K562 (cell line): Measurements from ENCODE around the gene EIF2S2. TPM values are rescaled to one million over a fixed set of nuclear protein-coding genes. Genes with fewer than 3 reads are reported as not detected.

Source experiments
- ATAC-seq: fragments of 200-7000 bp; cut with Tn5 transposase; 3 replicates; pipeline ENCODE4 v1.9.1; 2020; ENCODE audit warnings: moderate library complexity
- BruUV-seq: library from RNA; stranded (reverse); fragments of 400-500 nt; replicated peaks from 2 replicates; lab custom pipeline; 2021; lab: Mats Ljungman, UMichigan
- CTCF ChIA-PET: fragments of 300-600 bp; formaldehyde crosslinking; extraction: SDS; loops from one replicate; lab custom pipeline; 2021; ENCODE audit warnings: low intra/inter-chr PET ratio; lab: Yijun Ruan, JAX
- POLR2A ChIA-PET: fragments of 300-600, 350-650 bp; sonication (Branson Sonifier 250); formaldehyde crosslinking; extraction: SDS; loops from one replicate; lab custom pipeline; 2021; ENCODE audit warnings: antibody characterized with exemption, inconsistent platforms; lab: Yijun Ruan, JAX
- DNase-seq, 4 experiments: peaks; one replicate each; pipeline versions ENCODE4 v3.0.0 to v3.0.0-alpha.2; 2011 to 2018; ENCODE audit warnings: low spot score in 3 of 4, mixed read lengths in 3 of 4; ENCODE audit errors: extremely low read depth in 1 of 4
- FAIRE-seq: peaks from 2 replicates; lab custom pipeline; 2011; peaks lifted over from hg19 to GRCh38; lab: Jason Lieb, UNC
- H2AFZ ChIP-seq: 2 replicates; pipeline ENCODE4 v1.6.0; 2011; ENCODE audit warnings: low read depth, low read length, control low read depth, inconsistent platforms
- H3K27ac ChIP-seq: fragments of 200-600 bp; 3 replicates; pipeline ENCODE4 v1.8.0; 2011; ENCODE audit warnings: low read depth, mild to moderate bottlenecking, control low read depth, inconsistent platforms, low read length, moderate library complexity, mixed read lengths; ENCODE audit errors: extremely low read depth
- H3K27me3 ChIP-seq, 2 experiments: fragments of 300-600 bp in 1 of 2; 2 replicates in 1 of 2; 3 replicates in 1 of 2; pipeline versions ENCODE4 v1.6.0 to v1.8.0; 2011; ENCODE audit warnings: inconsistent platforms in 2 of 2, low read length in 2 of 2, mild to moderate bottlenecking in 1 of 2, mixed read lengths in 1 of 2, moderate library complexity in 1 of 2; ENCODE audit not compliant: control insufficient read depth in 2 of 2, insufficient read depth in 2 of 2
- H3K36me3 ChIP-seq: fragments of 300-600 bp; 3 replicates; pipeline ENCODE4 v1.8.0; 2011; ENCODE audit warnings: mild to moderate bottlenecking, low read length, inconsistent platforms; ENCODE audit not compliant: control insufficient read depth, insufficient read depth
- H3K4me1 ChIP-seq, 2 experiments: fragments of 200-600 bp in 1 of 2; replicated peaks in 1 of 2; 2 replicates in 1 of 2; 3 replicates in 1 of 2; pipeline versions ENCODE4 v1.5.1 to v1.8.0; 2011; ENCODE audit warnings: inconsistent platforms in 2 of 2, low read length in 2 of 2, mild to moderate bottlenecking in 1 of 2, mixed read lengths in 1 of 2, moderate library complexity in 1 of 2; ENCODE audit not compliant: control insufficient read depth in 2 of 2, insufficient read depth in 2 of 2
- H3K4me2 ChIP-seq: 2 replicates; pipeline ENCODE4 v1.6.1; 2011; ENCODE audit warnings: low read length, control low read depth, inconsistent platforms, mixed read lengths; ENCODE audit not compliant: insufficient read depth
- H3K4me3 ChIP-seq: fragments of 200-600 bp; sonication (generic), shearing (Covaris generic); 2 replicates; pipeline ENCODE4 v1.5.1; 2016; ENCODE audit warnings: control low read depth, inconsistent platforms
- H3K79me2 ChIP-seq: fragments of 200-600 bp; 3 replicates; pipeline ENCODE4 v1.8.0; 2011; ENCODE audit warnings: low read length, inconsistent platforms; ENCODE audit not compliant: control insufficient read depth, insufficient read depth
- H3K9ac ChIP-seq, 2 experiments: 2 replicates each; pipeline versions ENCODE4 v1.6.0 to v1.6.1; 2011; ENCODE audit warnings: low read depth in 2 of 2, low read length in 2 of 2, control low read depth in 1 of 2, inconsistent platforms in 1 of 2, mild to moderate bottlenecking in 1 of 2, mixed read lengths in 1 of 2; ENCODE audit not compliant: insufficient read depth in 1 of 2
- H3K9me1 ChIP-seq: one replicate; pipeline ENCODE4 v1.6.0; 2011; ENCODE audit warnings: inconsistent platforms, mild to moderate bottlenecking, low read length, moderate library complexity; ENCODE audit not compliant: control insufficient read depth, insufficient read depth
- H3K9me3 ChIP-seq: replicated peaks from 2 replicates; pipeline ENCODE4 v1.5.1; 2011; ENCODE audit warnings: low read depth, low read length, inconsistent platforms; ENCODE audit not compliant: control insufficient read depth, insufficient read depth
- H4K20me1 ChIP-seq: replicated peaks from 2 replicates; pipeline ENCODE4 v1.6.1; 2011; ENCODE audit warnings: low read length, inconsistent platforms, mixed read lengths; ENCODE audit not compliant: control insufficient read depth, insufficient read depth
- AFF4 ChIP-seq: sonication (generic); formaldehyde crosslinking; IDR thresholded peaks from 2 replicates; pipeline ENCODE4 v1.8.0; 2023; ENCODE audit warnings: mild to moderate bottlenecking, missing genetic modification reagents
- BCLAF1 ChIP-seq, 2 experiments: fragments of 450-650 bp in 1 of 2; IDR thresholded peaks; 2 replicates each; pipeline ENCODE4 v1.6.1; 2011 to 2017; ENCODE audit warnings: low read depth in 2 of 2, antibody characterized with exemption in 1 of 2, borderline replicate concordance in 1 of 2, low read length in 1 of 2, mild to moderate bottlenecking in 1 of 2, mixed read lengths in 1 of 2; ENCODE audit not compliant: control insufficient read depth in 1 of 2
- BCOR ChIP-seq: fragments of 450-650 bp; IDR thresholded peaks from 2 replicates; pipeline ENCODE4 v1.6.1; 2016
- CHD4 ChIP-seq: fragments of 200-600 bp; sonication (generic); IDR thresholded peaks from 3 replicates; pipeline ENCODE4 v1.6.1; 2012; ENCODE audit warnings: low read depth, mild to moderate bottlenecking, mixed read lengths, low read length, inconsistent platforms; ENCODE audit not compliant: insufficient read depth, insufficient replicate concordance, poor library complexity, severe bottlenecking
- CREB1 ChIP-seq, 2 experiments: sonication (generic) in 1 of 2; formaldehyde crosslinking in 1 of 2; IDR thresholded peaks; 2 replicates each; pipeline versions ENCODE4 v1.6.1 to v1.8.0; 2012 to 2022; ENCODE audit warnings: inconsistent platforms in 1 of 2, mild to moderate bottlenecking in 1 of 2, missing genetic modification reagents in 1 of 2, moderate library complexity in 1 of 2
- EWSR1 ChIP-seq: fragments of 450-650 bp; IDR thresholded peaks from 2 replicates; pipeline ENCODE4 v1.6.1; 2018; ENCODE audit warnings: borderline replicate concordance, mild to moderate bottlenecking, low read depth, moderate library complexity; ENCODE audit not compliant: partially characterized antibody
- ID3 ChIP-seq, 2 experiments: fragments of 250-450 bp in 1 of 2; fragments of 450-650 bp in 1 of 2; sonication (Bioruptor Pico) in 1 of 2; IDR thresholded peaks; 2 replicates each; pipeline versions ENCODE4 v1.6.1 to v1.8.0; 2016 to 2021; ENCODE audit warnings: mild to moderate bottlenecking in 2 of 2, moderate library complexity in 2 of 2, missing compliant biosample characterization in 1 of 2, missing genetic modification characterization in 1 of 2
- KDM4B ChIP-seq, 2 experiments: fragments of 450-650 bp in 1 of 2; sonication (generic) in 1 of 2; IDR thresholded peaks; 2 replicates each; pipeline ENCODE4 v1.6.1; 2016 to 2017; ENCODE audit warnings: borderline replicate concordance in 2 of 2, antibody characterized with exemption in 1 of 2, low read depth in 1 of 2, mild to moderate bottlenecking in 1 of 2
- ZFP30 ChIP-seq: fragments of 250-450 bp; sonication (Bioruptor Pico); IDR thresholded peaks from 2 replicates; pipeline ENCODE4 v1.8.0; 2022; ENCODE audit warnings: moderate library complexity, mild to moderate bottlenecking, inconsistent platforms, borderline replicate concordance
- ZNF146 ChIP-seq: IDR thresholded peaks from one replicate; pipeline ENCODE4 v1.6.1; 2018; ENCODE audit warnings: missing compliant biosample characterization; ENCODE audit not compliant: unreplicated experiment
- ZNF384 ChIP-seq: IDR thresholded peaks from 2 replicates; pipeline ENCODE4 v1.6.1; 2012; ENCODE audit warnings: low read depth, low read length, improper control_type of control experiment
- ZNF431 ChIP-seq: sonication (generic); formaldehyde crosslinking; IDR thresholded peaks from 2 replicates; pipeline ENCODE4 v1.8.0; 2022; ENCODE audit warnings: mild to moderate bottlenecking, missing genetic modification reagents
- WGBS: fragments of 100-300 bp; shearing (Covaris generic); methylation state at CpG from one replicate; pipeline ENCODE4 v1.1.6; 2016; ENCODE audit warnings: low coverage, mixed read lengths; ENCODE audit not compliant: insufficient coverage; ENCODE audit errors: missing lambda C conversion rate; 5-methylcytosine and 5-hydroxymethylcytosine counted together
- in situ Hi-C: fragments of 300-500 bp; cut with MboI; formaldehyde crosslinking; loops from 4 replicates; pipeline ENCODE4 v1.15.0; 2018; ENCODE audit warnings: inconsistent platforms, mixed read lengths
- intact Hi-C: fragments of 100-400 bp; cut with micrococcal nuclease; formaldehyde crosslinking; loops from 2 replicates; pipeline ENCODE4 v1.14.2; 2022
- polyA plus RNA-seq, 8 experiments: library from polyadenylated mRNA; depleted of rRNA in 4 of 8; stranded (reverse) in 5 of 8; unstranded in 3 of 8; fragments of >200 nt; fragmentation: Nextera tagmentation in 2 of 8; fragmentation: Illumina TruSeq in 1 of 8; extraction: Ambion mirVana in 2 of 8; extraction: Trizol in 1 of 8; gene quantifications; 2 replicates each; pipeline versions ENCODE4 v1.2.1 to v1.2.3, GENCODE V29; 2011 to 2014; ENCODE audit warnings: inconsistent platforms in 1 of 8, missing spikeins in 1 of 8
- total RNA-seq, 7 experiments: library from RNA; depleted of rRNA in 6 of 7; stranded (reverse); fragments of >200 nt in 6 of 7; fragmentation: Illumina TruSeq in 2 of 7; extraction: Trizol in 2 of 7; gene quantifications; 2 replicates each; pipeline versions ENCODE4 v1.2.1 to v1.2.3, GENCODE V29; 2011 to 2021; ENCODE audit warnings: low replicate concordance in 1 of 7

The EIF2S2 gene
- total and polyA plus RNA-seq, 9 of the 15 experiments (the other 6 are each of a cell fraction or from before 2014, with no cell fraction given): 79.7 to 220 (median 154) TPM

- TF ChIP-seq ZNF146 (CRISPR knock-in tag): no peak
- no peak for TF ChIP-seq EWSR1
- TF ChIP-seq KDM4B (IDR thresholded peaks at IDR 0.05; ENCODE audit: borderline replicate concordance in 2 of 2, low read depth in 1 of 2): no peak
- TF ChIP-seq CHD4: no peak
- TF ChIP-seq ID3 (CRISPR knock-in tag; IDR thresholded peaks at IDR 0.05): no peak
- TF ChIP-seq ID3 (tag; IDR thresholded peaks at IDR 0.05): no peak
- TF ChIP-seq ZFP30 (CRISPR knock-in tag): no peak
- no peak for TF ChIP-seq ZNF384
- TF ChIP-seq CREB1 (IDR thresholded peaks at IDR 0.05): no peak
- no peak for TF ChIP-seq CREB1 (CRISPR knock-in tag; IDR thresholded peaks at IDR 0.05)
- TF ChIP-seq AFF4 (CRISPR knock-in tag): no peak
- TF ChIP-seq BCLAF1 (IDR thresholded peaks at IDR 0.05; ENCODE audit: borderline replicate concordance in 1 of 2, control insufficient read depth in 1 of 2, low read depth in 2 of 2, low read length in 1 of 2): no peak
- TF ChIP-seq BCOR: no peak
- no peak for TF ChIP-seq ZNF431 (CRISPR knock-in tag)
- CTCF ChIA-PET: no interaction called here
- POLR2A ChIA-PET: interaction anchor here (1.1 kb wide), 1 partner anchor 80 kb away, joined by 3 read pairs; no protein-coding TSS in a partner anchor
- no peak for ATAC-seq
- Histone ChIP-seq H3K4me3 (no peak overlapping the region), H3K27ac (no peak overlapping the region), H4K20me1 (peaks cover 27% of the 10 kb centered on the region), H3K36me3 (peaks cover 25% of the 10 kb centered on the region; the same call in 2 of the 3 replicates), H3K9me1 (no peaks in the 10 kb centered on the region), H3K9ac (no peak overlapping the region), H2AFZ (no peak overlapping the region), H3K4me1 (peaks cover 0 to 12% of the 10 kb centered on the region in 2 experiments; a peak in 3 of 5 replicates), H3K79me2 (peaks cover 70% of the 10 kb centered on the region), H3K27me3 (no peaks in the 10 kb centered on the region), H3K4me2 (no peak overlapping the region), H3K9me3 (no peaks in the 10 kb centered on the region)
- 86% methylated on average over 4 of the region's 4 CpGs for WGBS
- FAIRE-seq: no peak
- intact Hi-C loops: no loop called here
- in situ Hi-C loops: no loop called here
- BruUV-seq: no TSS peak
- DNase-seq: no peak
Measured at GRCh38 chr20:34042262-34042661, 69.8 kb downstream of the EIF2S2 start.
